ENCODE data around the gene PCED1B.
A peak's percentile ranks its signal among the peaks of the same experiment; 100 is the strongest.
"Not testable (repeated sequence)": the region's sequence is repeated elsewhere in the genome, so short reads cannot be mapped to it uniquely, and the experiment has no call there.

The PCED1B gene

GRCh38 chr12:47079468-47079980 is at the start of gene PCED1B, which contains the start of gene AMIGO2:
Gene PCED1B (plus strand): TSS chr12:47079621. CDS start chr12:47235064, 155,443 bp downstream.
Gene AMIGO2 (minus strand): TSS chr12:47079959. CDS start chr12:47079002, 957 bp downstream.
- peak; percentile 80 for DNase-seq

GRCh38 chr12:47029903-47030302 is 49.5 kb upstream of the PCED1B start:
- no peak for DNase-seq

- peak; percentile 71 for DNase-seq
These were observed 46.8 kb upstream of the PCED1B start for GRCh38 chr12:47032644-47033043.

GRCh38 chr12:47033081-47033480 is 46.3 kb upstream of the PCED1B start:
- peak; percentile 23 for DNase-seq

- DNase-seq: no peak
These were observed 45.4 kb upstream of the PCED1B start for GRCh38 chr12:47033789-47034555.

- DNase-seq: no peak
These were observed 44.8 kb upstream of the PCED1B start for GRCh38 chr12:47034661-47035060.

- DNase-seq: peak; percentile 16
These were observed 43.9 kb upstream of the PCED1B start for GRCh38 chr12:47035484-47035883.

- no peak for DNase-seq
These were observed 41.1 kb upstream of the PCED1B start for GRCh38 chr12:47038270-47038748.

GRCh38 chr12:47039079-47039478 is 40.3 kb upstream of the PCED1B start:
- no peak for DNase-seq

- DNase-seq: no peak
These were observed 39.7 kb upstream of the PCED1B start for GRCh38 chr12:47039756-47040155.

- no peak for DNase-seq
These were observed 38.1 kb upstream of the PCED1B start for GRCh38 chr12:47041327-47041726.

- DNase-seq: no peak
These were observed 30.9 kb upstream of the PCED1B start for GRCh38 chr12:47048541-47048940.

GRCh38 chr12:47051291-47051690 is 28.1 kb upstream of the PCED1B start:
- not testable (repeated sequence) for DNase-seq

GRCh38 chr12:47052274-47052673 is 27.1 kb upstream of the PCED1B start:
- DNase-seq: no peak

- DNase-seq: no peak
These were observed 25.5 kb upstream of the PCED1B start for GRCh38 chr12:47053961-47054360.

- no peak for DNase-seq
These were observed 24.8 kb upstream of the PCED1B start for GRCh38 chr12:47054659-47055058.

GRCh38 chr12:47055856-47056255 is 23.6 kb upstream of the PCED1B start:
- DNase-seq: not testable (repeated sequence)

GRCh38 chr12:47056944-47057343 is 22.5 kb upstream of the PCED1B start:
- not testable (repeated sequence) for DNase-seq

GRCh38 chr12:47058640-47059039 is 20.8 kb upstream of the PCED1B start:
- not testable (repeated sequence) for DNase-seq

GRCh38 chr12:47065546-47065945 is 13.9 kb upstream of the PCED1B start:
- no peak for DNase-seq

- no peak for DNase-seq
These were observed 13.0 kb upstream of the PCED1B start for GRCh38 chr12:47066278-47067025.

- no peak for DNase-seq
These were observed 12.2 kb upstream of the PCED1B start for GRCh38 chr12:47067176-47067575.

- peak; percentile 85 for DNase-seq
These were observed 11.5 kb upstream of the PCED1B start for GRCh38 chr12:47067771-47068431.

Data from NCI-H69 (cell line).